ENCODE results near the gene ITGAD. TPM values are rescaled to one million over a fixed set of nuclear protein-coding genes. Genes with fewer than 3 reads are reported as not detected.
A peak's percentile ranks its signal among the peaks of the same experiment; 100 is the strongest.

The ITGAD gene
- polyA plus RNA-seq, 1 of the 3 experiments (the other 2 are of a cell fraction) = not detected

DNA sequence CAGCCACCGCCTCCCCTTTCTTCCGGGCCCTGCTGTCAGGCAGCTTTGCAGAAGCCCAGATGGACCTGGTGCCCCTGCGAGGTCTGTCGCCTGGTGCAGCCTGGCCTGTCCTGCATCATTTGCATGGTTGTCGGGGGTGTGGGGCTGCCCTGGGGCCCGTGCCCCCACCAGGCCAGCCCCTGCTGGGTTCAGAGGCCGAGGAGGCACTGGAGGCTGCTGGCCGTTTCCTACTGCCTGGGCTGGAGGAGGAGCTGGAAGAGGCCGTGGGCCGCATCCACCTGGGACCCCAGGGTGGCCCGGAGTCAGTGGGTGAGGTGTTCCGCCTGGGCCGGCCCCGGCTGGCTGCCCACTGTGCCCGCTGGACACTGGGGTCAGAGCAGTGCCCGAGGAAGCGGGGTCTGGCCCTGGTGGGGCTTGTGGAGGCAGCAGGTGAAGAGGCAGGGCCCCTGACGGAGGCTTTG, 73.3 kb downstream of the ITGAD start:
- Histone ChIP-seq H3K9me2 (no peaks in the 10 kb centered on the region), H3K27me3 (ENCODE audit: insufficient read depth) (no peaks in the 10 kb centered on the region), H4K20me1 (ENCODE audit: insufficient read depth) (no peaks in the 10 kb centered on the region), H3K9me3 (no peaks in the 10 kb centered on the region), H2AFZ (ENCODE audit: low read depth) (no peak overlapping the region), H3F3A (replicated peaks; ENCODE audit: insufficient read depth) (peaks cover 11% of the 10 kb centered on the region), H3K79me2 (ENCODE audit: insufficient read depth) (peaks cover 13% of the 10 kb centered on the region), H3K27ac (ENCODE audit: low read depth in 2 of 2, low read length in 1 of 2) (no peak overlapping the region), H3K4me1 (ENCODE audit: control insufficient read depth in 1 of 2, insufficient read depth in 2 of 2, low read depth in 1 of 2, low read length in 1 of 2) (peaks cover 0 to 4% of the 10 kb centered on the region in 2 experiments; a peak in 1 of 4 replicates), H3K36me3 (replicated peaks in 1 of 2; ENCODE audit: control insufficient read depth in 1 of 2, insufficient read depth in 2 of 2, low read length in 1 of 2) (peaks cover 0 to 19% of the 10 kb centered on the region in 2 experiments), H3K9ac (no peak overlapping the region), H3K4me2 (no peak overlapping the region), H3K4me3 (ENCODE audit: low read depth in 2 of 2, low read length in 1 of 2) (no peak overlapping the region)
- TF ChIP-seq CHD2 (IDR thresholded peaks at IDR 0.05; ENCODE audit: low read length, partially characterized antibody) = no peak
- TF ChIP-seq TEAD4 (IDR thresholded peaks at IDR 0.05; ENCODE audit: borderline replicate concordance, insufficient read depth) = no peak
- no peak for TF ChIP-seq GATA2 (CRISPR knock-in tag; IDR thresholded peaks at IDR 0.05)
- no peak for TF ChIP-seq NRF1 (IDR thresholded peaks at IDR 0.05; ENCODE audit: low read depth, low read length)
- TF ChIP-seq, protein P1, sequence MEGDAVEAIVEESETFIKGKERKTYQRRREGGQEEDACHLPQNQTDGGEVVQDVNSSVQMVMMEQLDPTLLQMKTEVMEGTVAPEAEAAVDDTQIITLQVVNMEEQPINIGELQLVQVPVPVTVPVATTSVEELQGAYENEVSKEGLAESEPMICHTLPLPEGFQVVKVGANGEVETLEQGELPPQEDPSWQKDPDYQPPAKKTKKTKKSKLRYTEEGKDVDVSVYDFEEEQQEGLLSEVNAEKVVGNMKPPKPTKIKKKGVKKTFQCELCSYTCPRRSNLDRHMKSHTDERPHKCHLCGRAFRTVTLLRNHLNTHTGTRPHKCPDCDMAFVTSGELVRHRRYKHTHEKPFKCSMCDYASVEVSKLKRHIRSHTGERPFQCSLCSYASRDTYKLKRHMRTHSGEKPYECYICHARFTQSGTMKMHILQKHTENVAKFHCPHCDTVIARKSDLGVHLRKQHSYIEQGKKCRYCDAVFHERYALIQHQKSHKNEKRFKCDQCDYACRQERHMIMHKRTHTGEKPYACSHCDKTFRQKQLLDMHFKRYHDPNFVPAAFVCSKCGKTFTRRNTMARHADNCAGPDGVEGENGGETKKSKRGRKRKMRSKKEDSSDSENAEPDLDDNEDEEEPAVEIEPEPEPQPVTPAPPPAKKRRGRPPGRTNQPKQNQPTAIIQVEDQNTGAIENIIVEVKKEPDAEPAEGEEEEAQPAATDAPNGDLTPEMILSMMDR (IDR thresholded peaks at IDR 0.05) = no peak
- TF ChIP-seq YY1 (IDR thresholded peaks at IDR 0.05; ENCODE audit: low read depth) = no peak
- ChIA-PET POLR2A (no interaction called here), CTCF (no interaction called here)
- WGBS (ENCODE audit: low lambda C conversion rate) = 96% methylated on average over 10 of the region's 18 CpGs
- no peak for DNase-seq

DNA sequence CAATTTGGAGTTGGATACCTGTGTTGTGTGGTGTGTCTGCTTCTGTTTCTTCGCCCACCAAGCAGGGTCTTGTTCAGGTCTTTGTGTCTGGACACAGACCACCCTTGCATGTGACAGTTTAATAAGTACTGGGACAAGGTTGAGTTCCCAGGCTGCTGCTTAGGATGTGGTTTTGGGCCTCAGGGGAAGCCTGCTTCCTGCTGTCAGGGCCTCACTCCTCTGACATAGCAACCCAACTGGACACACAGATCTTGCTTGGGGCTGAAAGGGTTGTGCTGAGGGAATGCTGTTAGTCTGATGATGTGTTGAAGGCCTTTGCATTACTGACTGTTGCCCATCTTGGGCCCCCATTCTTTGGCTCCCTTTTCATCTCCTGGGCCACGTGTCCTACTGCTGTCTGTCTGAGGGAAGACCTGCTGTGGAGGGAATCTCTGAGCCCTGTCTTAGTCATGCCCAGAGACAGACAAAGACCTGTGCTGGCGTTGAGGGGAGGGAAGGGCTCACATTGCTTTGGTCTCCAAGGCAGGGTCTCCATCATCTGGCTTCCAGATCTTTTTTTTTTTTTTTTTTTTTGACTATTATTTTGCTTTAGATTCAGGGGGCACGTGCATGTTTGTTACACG, 74.1 kb downstream of the ITGAD start:
- H3K36me3 ChIP-seq (replicated peaks in 1 of 2; ENCODE audit: control insufficient read depth in 1 of 2, insufficient read depth in 2 of 2, low read length in 1 of 2) = peaks cover 0 to 15% of the 10 kb centered on the region in 2 experiments
- H3K4me2 ChIP-seq = no peak overlapping the region
- no peaks in the 10 kb centered on the region for H3K9me2 ChIP-seq
- no peak overlapping the region for H3K9ac ChIP-seq
- 68% methylated on average over 4 of the region's 5 CpGs for WGBS (ENCODE audit: low lambda C conversion rate)
- ChIA-PET CTCF (no interaction called here), POLR2A (no interaction called here)
- H3K4me1 ChIP-seq (ENCODE audit: control insufficient read depth in 1 of 2, insufficient read depth in 2 of 2, low read depth in 1 of 2, low read length in 1 of 2) = peaks cover 0 to 5% of the 10 kb centered on the region in 2 experiments; a peak in 1 of 4 replicates
- H4K20me1 ChIP-seq (ENCODE audit: insufficient read depth) = no peaks in the 10 kb centered on the region
- H3K27me3 ChIP-seq (ENCODE audit: insufficient read depth) = no peaks in the 10 kb centered on the region
- H3K4me3 ChIP-seq (ENCODE audit: low read depth in 2 of 2, low read length in 1 of 2) = no peak overlapping the region
- no peak overlapping the region for H3K27ac ChIP-seq (ENCODE audit: low read depth in 2 of 2, low read length in 1 of 2)
- DNase-seq = peak; percentile 10
- H3K9me3 ChIP-seq = no peaks in the 10 kb centered on the region
- TF ChIP-seq GABPA (IDR thresholded peaks at IDR 0.05; ENCODE audit: low read depth) (no peak), CHD2 (IDR thresholded peaks at IDR 0.05; ENCODE audit: low read length, partially characterized antibody) (no peak), FOSL2 (IDR thresholded peaks at IDR 0.05; ENCODE audit: borderline replicate concordance, low read depth) (no peak), RCOR1 (IDR thresholded peaks at IDR 0.05; ENCODE audit: low read length) (no peak), RFX5 (IDR thresholded peaks at IDR 0.05; ENCODE audit: low read length) (no peak), MEF2A (IDR thresholded peaks at IDR 0.05; ENCODE audit: borderline replicate concordance, low read depth) (no peak), FOXJ3 (CRISPR knock-in tag; IDR thresholded peaks at IDR 0.05) (no peak), EZH2phosphoT487 (IDR thresholded peaks at IDR 0.05; ENCODE audit: borderline replicate concordance, low read depth) (no peak), GATA2 (CRISPR knock-in tag; IDR thresholded peaks at IDR 0.05) (no peak), FOXM1 (IDR thresholded peaks at IDR 0.05; ENCODE audit: low read depth) (no peak)
- TF ChIP-seq, protein P2, sequence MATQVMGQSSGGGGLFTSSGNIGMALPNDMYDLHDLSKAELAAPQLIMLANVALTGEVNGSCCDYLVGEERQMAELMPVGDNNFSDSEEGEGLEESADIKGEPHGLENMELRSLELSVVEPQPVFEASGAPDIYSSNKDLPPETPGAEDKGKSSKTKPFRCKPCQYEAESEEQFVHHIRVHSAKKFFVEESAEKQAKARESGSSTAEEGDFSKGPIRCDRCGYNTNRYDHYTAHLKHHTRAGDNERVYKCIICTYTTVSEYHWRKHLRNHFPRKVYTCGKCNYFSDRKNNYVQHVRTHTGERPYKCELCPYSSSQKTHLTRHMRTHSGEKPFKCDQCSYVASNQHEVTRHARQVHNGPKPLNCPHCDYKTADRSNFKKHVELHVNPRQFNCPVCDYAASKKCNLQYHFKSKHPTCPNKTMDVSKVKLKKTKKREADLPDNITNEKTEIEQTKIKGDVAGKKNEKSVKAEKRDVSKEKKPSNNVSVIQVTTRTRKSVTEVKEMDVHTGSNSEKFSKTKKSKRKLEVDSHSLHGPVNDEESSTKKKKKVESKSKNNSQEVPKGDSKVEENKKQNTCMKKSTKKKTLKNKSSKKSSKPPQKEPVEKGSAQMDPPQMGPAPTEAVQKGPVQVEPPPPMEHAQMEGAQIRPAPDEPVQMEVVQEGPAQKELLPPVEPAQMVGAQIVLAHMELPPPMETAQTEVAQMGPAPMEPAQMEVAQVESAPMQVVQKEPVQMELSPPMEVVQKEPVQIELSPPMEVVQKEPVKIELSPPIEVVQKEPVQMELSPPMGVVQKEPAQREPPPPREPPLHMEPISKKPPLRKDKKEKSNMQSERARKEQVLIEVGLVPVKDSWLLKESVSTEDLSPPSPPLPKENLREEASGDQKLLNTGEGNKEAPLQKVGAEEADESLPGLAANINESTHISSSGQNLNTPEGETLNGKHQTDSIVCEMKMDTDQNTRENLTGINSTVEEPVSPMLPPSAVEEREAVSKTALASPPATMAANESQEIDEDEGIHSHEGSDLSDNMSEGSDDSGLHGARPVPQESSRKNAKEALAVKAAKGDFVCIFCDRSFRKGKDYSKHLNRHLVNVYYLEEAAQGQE (IDR thresholded peaks at IDR 0.05; ENCODE audit: low read depth, low read length) = no peak
- TF ChIP-seq, protein P3, sequence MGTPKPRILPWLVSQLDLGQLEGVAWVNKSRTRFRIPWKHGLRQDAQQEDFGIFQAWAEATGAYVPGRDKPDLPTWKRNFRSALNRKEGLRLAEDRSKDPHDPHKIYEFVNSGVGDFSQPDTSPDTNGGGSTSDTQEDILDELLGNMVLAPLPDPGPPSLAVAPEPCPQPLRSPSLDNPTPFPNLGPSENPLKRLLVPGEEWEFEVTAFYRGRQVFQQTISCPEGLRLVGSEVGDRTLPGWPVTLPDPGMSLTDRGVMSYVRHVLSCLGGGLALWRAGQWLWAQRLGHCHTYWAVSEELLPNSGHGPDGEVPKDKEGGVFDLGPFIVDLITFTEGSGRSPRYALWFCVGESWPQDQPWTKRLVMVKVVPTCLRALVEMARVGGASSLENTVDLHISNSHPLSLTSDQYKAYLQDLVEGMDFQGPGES (IDR thresholded peaks at IDR 0.05; ENCODE audit: low read depth, low read length) = no peak
- peaks cover 15% of the 10 kb centered on the region for H3F3A ChIP-seq (replicated peaks; ENCODE audit: insufficient read depth)
- H3K79me2 ChIP-seq (ENCODE audit: insufficient read depth) = peaks cover 17% of the 10 kb centered on the region
- no peak overlapping the region for H2AFZ ChIP-seq (ENCODE audit: low read depth)

Data from SK-N-SH (cell line).